ENCODE measurements around the gene DDX39B.

DDX39B gene

GRCh38 chr6:31575952-31576685 lies 34.3 kb upstream of the DDX39B start:
- DNase-seq (ENCODE audit: low spot score) = no peak

GRCh38 chr6:31575335-31575901 lies 33.6 kb upstream of the DDX39B start, which contains the start of gene TNF:
Gene TNF (plus strand): TSS chr6:31575565. CDS start chr6:31575742, 177 bp downstream.
- DNase-seq (ENCODE audit: low spot score) = peak; percentile 91

- no peak for DNase-seq (ENCODE audit: low spot score)
Measured at GRCh38 chr6:31574106-31575061, 32.6 kb upstream of the DDX39B start.

GRCh38 chr6:31573239-31574105 lies 31.7 kb upstream of the DDX39B start:
- DNase-seq (ENCODE audit: low spot score) = no peak

GRCh38 chr6:31572041-31572911 lies 30.5 kb upstream of the DDX39B start, which contains the start of gene LTA:
Gene LTA (plus strand): TSS chr6:31572289. CDS start chr6:31572743, 454 bp downstream.
- peak; percentile 90 for DNase-seq (ENCODE audit: low spot score)

- DNase-seq (ENCODE audit: low spot score) = no peak
Measured at GRCh38 chr6:31569861-31570536, 28.2 kb upstream of the DDX39B start.

- peak; percentile 83 for DNase-seq (ENCODE audit: low spot score)
Measured at GRCh38 chr6:31568537-31568961, 26.7 kb upstream of the DDX39B start.

- DNase-seq (ENCODE audit: low spot score) = no peak
Measured at GRCh38 chr6:31567531-31568370, 25.9 kb upstream of the DDX39B start.

- DNase-seq (ENCODE audit: low spot score) = no peak
Measured at GRCh38 chr6:31560697-31561058, 18.9 kb upstream of the DDX39B start.

- DNase-seq (ENCODE audit: low spot score) = peak; percentile 58
Measured at GRCh38 chr6:31559958-31560696, 18.3 kb upstream of the DDX39B start.

- no peak for DNase-seq (ENCODE audit: low spot score)
Measured at GRCh38 chr6:31559606-31559957, 17.8 kb upstream of the DDX39B start.

- DNase-seq (ENCODE audit: low spot score) = peak; percentile 69
Measured at GRCh38 chr6:31558631-31559500, 17.1 kb upstream of the DDX39B start.

- no peak for DNase-seq (ENCODE audit: low spot score)
Measured at GRCh38 chr6:31558318-31558625, 16.5 kb upstream of the DDX39B start.

GRCh38 chr6:31557443-31558317 lies 15.9 kb upstream of the DDX39B start:
- no peak for DNase-seq (ENCODE audit: low spot score)

GRCh38 chr6:31556307-31556706 lies 14.5 kb upstream of the DDX39B start:
- DNase-seq (ENCODE audit: low spot score) = no peak

GRCh38 chr6:31551371-31551770 lies 9.6 kb upstream of the DDX39B start:
- peak; percentile 78 for DNase-seq (ENCODE audit: low spot score)

- no peak for DNase-seq (ENCODE audit: low spot score)
Measured at GRCh38 chr6:31548544-31548873, 6.7 kb upstream of the DDX39B start.

Measured in CD4-positive, alpha-beta T cell treated with Interleukin-15 for 4 hours (primary cell).